HepG2 (cell line): ENCODE data around the gene TMEM270. TPM values are rescaled to one million over a fixed set of nuclear protein-coding genes. Genes with fewer than 3 reads are reported as not detected.

Experiments used
- LCORL ChIP-seq, 2 experiments: fragments of 450-650 bp in 1 of 2; sonication (generic) in 1 of 2; formaldehyde crosslinking in 1 of 2; IDR thresholded peaks; 2 replicates each; pipeline versions ENCODE4 v1.5.0 to v1.6.1; 2017 to 2020; ENCODE audit warnings: antibody characterized with exemption in 1 of 2, missing genetic modification reagents in 1 of 2
- RARA ChIP-seq: IDR thresholded peaks from 2 replicates; pipeline ENCODE4 v1.6.1; 2016; ENCODE audit warnings: missing genetic modification reagents, missing compliant biosample characterization
- RXRB ChIP-seq: IDR thresholded peaks from 2 replicates; pipeline ENCODE4 v1.6.1; 2016; ENCODE audit warnings: borderline replicate concordance, missing genetic modification reagents, missing compliant biosample characterization
- ZNF644 ChIP-seq: IDR thresholded peaks from 2 replicates; pipeline ENCODE4 v1.6.1; 2016; ENCODE audit warnings: low read depth
- polyA plus RNA-seq, 8 experiments: library from polyadenylated mRNA; depleted of rRNA in 3 of 8; stranded (reverse) in 7 of 8; unstranded in 1 of 8; fragments of >200 nt; fragmentation: Illumina TruSeq in 4 of 8; extraction: Trizol in 4 of 8; gene quantifications; 2 replicates each; pipeline versions ENCODE4 v1.2.1 to v1.2.3, GENCODE V29; 2011 to 2016; ENCODE audit warnings: low read depth in 4 of 8, missing spikeins in 1 of 8, mixed read lengths in 1 of 8; ENCODE audit not compliant: insufficient read depth in 1 of 8
- total RNA-seq, 5 experiments: library from RNA; depleted of rRNA; stranded (reverse); fragments of >200 nt; fragmentation: Illumina TruSeq; extraction: Trizol; gene quantifications; 2 replicates each; pipeline ENCODE4 v1.2.3, GENCODE V29; 2016; ENCODE audit warnings: low read depth in 1 of 5
- TF ChIP-seq, protein P1 (sequence below): IDR thresholded peaks from 2 replicates; pipeline ENCODE4 v1.4.0; 2020; ENCODE audit warnings: mild to moderate bottlenecking, missing genetic modification reagents
- TF ChIP-seq, protein P2 (sequence below): sonication (generic); formaldehyde crosslinking; IDR thresholded peaks from 2 replicates; pipeline ENCODE4 v1.5.0; 2020; ENCODE audit warnings: missing genetic modification reagents
- TF ChIP-seq, protein P3 (sequence below): sonication (generic); formaldehyde crosslinking; IDR thresholded peaks from 2 replicates; pipeline ENCODE4 v1.5.0; 2020; ENCODE audit warnings: missing genetic modification reagents, mild to moderate bottlenecking, borderline replicate concordance

Gene TMEM270
- total and polyA plus RNA-seq, 2 of the 13 experiments (the other 11 are each of a cell fraction or from before 2014, with no cell fraction given), result not detected

DNA sequence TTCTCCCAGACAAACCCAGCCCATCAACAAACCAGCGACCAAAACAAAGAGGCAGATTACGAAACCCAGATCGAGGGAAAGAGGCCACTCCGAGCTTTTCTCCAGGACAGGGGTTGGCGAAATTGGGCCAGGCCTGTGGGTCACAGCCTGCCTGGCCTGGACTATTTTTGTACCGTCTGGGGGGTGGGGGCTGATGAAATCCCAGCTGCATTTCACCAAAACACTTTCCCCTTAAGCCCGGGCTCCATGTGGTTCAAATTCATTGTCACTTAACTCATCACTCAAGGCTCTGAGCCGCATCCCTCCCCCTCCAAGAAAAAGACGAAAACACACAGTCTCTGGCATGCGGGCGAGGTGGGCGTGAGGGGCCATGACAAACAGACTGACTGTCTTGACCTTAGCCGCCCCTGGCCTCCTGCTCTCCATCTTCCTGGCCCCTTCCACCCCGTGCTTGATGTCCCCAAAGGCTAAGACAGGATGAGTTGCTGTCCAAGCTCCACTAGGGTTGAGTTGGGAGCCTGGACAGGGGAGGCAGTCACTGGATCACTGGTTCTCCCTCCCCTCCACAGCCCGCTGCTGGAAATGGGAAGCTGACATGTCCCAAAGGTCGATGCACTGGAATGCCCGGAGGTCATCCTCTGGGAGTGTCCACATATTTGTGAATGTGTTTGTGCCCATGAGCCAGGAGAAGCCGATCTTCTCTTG lies 19.2 kb downstream of the TMEM270 start (continued):
- TF ChIP-seq, protein P1, sequence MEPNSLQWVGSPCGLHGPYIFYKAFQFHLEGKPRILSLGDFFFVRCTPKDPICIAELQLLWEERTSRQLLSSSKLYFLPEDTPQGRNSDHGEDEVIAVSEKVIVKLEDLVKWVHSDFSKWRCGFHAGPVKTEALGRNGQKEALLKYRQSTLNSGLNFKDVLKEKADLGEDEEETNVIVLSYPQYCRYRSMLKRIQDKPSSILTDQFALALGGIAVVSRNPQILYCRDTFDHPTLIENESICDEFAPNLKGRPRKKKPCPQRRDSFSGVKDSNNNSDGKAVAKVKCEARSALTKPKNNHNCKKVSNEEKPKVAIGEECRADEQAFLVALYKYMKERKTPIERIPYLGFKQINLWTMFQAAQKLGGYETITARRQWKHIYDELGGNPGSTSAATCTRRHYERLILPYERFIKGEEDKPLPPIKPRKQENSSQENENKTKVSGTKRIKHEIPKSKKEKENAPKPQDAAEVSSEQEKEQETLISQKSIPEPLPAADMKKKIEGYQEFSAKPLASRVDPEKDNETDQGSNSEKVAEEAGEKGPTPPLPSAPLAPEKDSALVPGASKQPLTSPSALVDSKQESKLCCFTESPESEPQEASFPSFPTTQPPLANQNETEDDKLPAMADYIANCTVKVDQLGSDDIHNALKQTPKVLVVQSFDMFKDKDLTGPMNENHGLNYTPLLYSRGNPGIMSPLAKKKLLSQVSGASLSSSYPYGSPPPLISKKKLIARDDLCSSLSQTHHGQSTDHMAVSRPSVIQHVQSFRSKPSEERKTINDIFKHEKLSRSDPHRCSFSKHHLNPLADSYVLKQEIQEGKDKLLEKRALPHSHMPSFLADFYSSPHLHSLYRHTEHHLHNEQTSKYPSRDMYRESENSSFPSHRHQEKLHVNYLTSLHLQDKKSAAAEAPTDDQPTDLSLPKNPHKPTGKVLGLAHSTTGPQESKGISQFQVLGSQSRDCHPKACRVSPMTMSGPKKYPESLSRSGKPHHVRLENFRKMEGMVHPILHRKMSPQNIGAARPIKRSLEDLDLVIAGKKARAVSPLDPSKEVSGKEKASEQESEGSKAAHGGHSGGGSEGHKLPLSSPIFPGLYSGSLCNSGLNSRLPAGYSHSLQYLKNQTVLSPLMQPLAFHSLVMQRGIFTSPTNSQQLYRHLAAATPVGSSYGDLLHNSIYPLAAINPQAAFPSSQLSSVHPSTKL (CRISPR knock-in tag), result peak; percentile 31; the same call in 1 of the 2 replicates
- TF ChIP-seq, protein P2, sequence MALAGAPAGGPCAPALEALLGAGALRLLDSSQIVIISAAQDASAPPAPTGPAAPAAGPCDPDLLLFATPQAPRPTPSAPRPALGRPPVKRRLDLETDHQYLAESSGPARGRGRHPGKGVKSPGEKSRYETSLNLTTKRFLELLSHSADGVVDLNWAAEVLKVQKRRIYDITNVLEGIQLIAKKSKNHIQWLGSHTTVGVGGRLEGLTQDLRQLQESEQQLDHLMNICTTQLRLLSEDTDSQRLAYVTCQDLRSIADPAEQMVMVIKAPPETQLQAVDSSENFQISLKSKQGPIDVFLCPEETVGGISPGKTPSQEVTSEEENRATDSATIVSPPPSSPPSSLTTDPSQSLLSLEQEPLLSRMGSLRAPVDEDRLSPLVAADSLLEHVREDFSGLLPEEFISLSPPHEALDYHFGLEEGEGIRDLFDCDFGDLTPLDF, result no peak
- TF ChIP-seq RARA (CRISPR knock-in tag) (peak; percentile 42; the same call in 1 of the 2 replicates), LCORL (IDR thresholded peaks at IDR 0.05) (no peak), LCORL (CRISPR knock-in tag; IDR thresholded peaks at IDR 0.05) (peak; percentile 54; the same call in 1 of the 2 replicates), ZNF644 (0 out of 2 replicates have a peak, but pooled peaks have one; percentile 63), RXRB (CRISPR knock-in tag) (peak; percentile 63; the same call in 1 of the 2 replicates)
- TF ChIP-seq, protein P3, sequence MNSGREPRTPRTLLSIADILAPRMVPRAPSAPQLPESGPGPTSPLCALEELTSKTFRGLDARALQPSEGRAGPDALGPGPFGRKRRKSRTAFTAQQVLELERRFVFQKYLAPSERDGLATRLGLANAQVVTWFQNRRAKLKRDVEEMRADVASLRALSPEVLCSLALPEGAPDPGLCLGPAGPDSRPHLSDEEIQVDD (CRISPR knock-in tag), result no peak
